GM21367 (cell line): Measurements from ENCODE around the gene RPE.

Source experiments
- ATAC-seq: cut with Tn5 transposase; IDR thresholded peaks from one replicate; pipeline ENCODE4 v1.9.1; 2021; ENCODE audit not compliant: unreplicated experiment

RPE gene

DNA sequence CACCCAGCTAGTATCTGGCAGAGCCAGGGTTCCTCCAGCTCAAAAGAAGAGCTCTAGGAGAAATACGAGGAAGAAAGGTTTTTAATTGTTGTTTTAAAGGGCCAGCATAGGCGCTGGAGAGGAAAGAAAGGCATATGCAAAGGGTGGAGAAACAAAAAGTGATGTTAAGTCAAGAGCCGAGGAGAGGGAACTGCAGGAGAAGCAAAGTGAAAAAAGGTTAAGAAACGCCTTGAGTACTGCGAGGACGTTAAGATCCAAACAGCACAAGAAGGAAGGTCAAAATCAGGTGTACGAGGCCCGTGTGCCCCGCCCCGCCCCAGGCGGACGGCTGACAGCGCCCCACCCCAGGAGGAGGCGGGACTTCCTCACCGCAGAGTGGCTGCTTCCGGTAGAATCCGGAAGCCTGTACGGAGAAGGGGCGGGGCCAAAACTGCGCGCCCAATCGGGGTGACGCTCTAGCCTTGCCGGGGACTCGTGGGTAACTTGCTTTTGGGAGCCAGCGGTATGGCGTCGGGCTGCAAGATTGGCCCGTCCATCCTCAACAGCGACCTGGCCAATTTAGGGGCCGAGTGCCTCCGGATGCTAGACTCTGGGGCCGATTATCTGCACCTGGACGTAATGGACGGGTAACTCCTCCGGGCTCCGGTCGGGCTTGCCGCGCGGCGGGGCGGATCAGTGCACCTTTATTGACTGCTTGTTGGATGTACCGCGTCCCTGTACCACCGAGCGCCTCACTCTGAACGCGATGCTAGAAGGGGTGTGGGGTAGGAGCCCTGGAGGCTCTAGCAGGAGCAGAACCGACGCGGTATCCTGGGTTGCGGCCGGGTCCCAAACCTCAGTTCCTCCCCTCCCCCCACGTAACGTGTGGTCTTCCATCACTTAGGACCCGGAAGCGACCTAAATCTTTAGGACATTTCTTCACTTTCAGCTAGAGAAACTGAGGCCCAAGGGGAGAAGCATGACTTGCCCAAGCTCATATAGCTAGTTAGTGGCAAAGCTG lies at the start of gene RPE:
TSS of gene RPE (plus strand) at position 481 of the 1,000 bp plus-strand sequence. CDS start at position 505, 24 bp downstream.
- ATAC-seq, result peak; percentile 99

DNA sequence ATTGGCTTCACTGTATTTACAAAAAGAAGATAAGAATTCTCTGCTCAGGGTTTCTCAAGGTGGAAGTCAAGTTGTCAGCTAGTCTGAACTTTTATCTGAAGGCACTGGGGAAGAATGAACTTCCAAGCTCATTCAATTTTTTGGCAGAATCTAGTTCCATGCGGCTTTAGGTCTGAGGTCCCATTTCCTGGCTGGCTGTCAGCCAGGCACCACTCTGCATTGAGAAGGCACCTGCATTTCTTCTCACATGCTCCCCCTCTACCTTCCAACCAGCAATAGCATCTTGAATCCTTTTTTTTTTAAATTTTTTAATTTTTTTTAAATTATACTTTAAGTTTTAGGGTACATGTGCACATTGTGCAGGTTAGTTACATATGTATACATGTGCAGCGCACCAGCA lies 46.2 kb upstream of the RPE start:
- no peak for ATAC-seq

DNA sequence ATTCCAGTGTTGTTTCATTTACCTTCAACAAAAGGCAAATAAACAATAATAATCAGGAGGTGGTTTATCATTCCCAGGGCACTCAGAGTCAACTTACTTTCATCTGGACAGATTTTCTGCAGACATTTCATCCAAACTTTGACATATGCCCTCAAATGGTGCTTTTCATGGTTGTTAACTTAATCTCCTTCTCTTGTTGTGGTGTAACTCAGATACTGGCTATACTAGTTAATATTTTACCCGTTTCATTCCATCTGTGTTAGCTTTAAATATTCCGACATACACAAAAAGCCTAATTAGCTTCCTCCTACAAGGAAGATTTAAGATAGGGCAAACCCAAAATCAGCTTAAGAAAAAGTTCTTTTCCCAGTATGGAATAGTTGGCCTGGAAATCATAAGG lies 44.4 kb upstream of the RPE start:
- ATAC-seq, result no peak

DNA sequence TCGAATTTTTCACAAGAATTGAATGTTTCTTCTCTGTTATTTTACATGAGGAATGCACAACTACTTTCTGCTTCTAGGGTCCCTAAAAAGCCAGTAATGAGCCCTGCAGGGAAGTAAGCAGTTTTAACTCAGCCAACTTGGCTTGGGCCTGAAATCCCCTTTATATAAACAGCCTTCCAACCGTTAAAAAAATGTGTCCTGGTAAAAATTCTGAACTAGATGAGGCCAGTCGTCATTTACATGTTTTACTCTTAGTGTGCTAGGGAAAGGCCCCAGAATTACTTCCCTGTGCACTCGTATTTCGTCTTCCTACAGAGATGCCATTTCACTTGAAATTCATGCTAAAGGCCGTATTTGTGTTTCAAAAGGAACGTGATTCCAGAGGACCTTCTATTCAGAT lies 42.4 kb upstream of the RPE start:
- no peak for ATAC-seq

DNA sequence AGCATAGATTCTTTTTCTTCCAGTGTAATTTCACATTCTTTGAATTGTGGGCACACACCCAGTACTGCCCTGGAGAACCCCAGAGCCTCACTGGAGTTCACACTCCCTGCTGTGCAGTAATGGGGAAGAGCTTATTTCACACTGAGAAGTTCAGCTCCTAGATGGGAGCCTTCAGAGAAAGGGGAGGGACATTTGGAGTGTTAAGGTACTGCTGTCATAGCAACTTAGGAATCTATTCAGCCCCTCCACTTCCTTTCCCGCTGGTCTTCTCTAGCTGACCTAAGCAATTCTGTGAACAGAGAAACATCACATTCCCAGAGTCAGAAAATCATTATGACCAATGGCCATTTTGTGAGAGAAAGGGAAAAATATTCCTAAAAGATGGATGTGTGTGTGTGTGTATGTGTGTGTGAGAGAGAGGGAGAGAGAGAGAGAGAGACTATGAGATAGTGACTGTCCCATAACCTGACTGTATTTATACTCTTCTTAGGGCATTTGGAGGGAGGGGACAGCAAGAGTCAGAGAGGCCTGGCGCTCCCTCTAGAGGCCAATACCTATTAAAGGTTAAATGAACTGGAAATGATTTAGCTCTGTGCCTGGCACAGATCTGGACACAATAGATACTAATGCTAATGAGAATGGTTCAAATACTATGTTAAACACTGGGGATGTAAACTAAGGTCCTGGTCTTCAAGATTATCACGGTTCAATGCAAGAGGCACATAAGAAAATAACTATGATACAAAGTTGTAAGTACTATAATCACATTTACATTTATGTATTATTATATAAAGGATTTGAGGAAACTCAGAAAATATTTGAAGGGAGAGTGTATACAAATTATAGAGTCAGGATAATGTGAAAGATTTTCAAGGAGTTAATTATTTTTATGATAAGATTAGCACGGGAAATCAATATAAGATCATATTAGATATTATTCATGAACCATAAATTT lies 41.5 kb upstream of the RPE start:
- peak; percentile 96 for ATAC-seq

DNA sequence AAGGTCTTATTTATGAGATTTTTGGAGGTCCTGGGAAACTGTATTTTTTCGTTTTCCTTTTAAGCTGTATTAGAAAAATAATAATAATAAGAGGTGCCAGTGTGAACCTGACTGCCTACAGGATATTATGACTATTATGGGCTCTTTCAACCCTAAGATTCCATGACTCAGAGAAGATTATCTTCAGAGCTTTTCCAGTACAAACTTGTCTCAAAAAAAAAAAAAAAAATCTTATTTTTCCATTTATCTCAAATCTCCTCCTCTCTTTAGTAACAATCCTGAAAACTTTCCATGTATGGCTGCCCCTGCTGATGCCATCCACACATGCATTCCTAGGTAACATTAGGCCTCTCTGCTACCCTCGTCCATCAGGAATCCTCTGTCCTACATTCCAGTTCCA lies 36.7 kb upstream of the RPE start:
- ATAC-seq, result no peak

DNA sequence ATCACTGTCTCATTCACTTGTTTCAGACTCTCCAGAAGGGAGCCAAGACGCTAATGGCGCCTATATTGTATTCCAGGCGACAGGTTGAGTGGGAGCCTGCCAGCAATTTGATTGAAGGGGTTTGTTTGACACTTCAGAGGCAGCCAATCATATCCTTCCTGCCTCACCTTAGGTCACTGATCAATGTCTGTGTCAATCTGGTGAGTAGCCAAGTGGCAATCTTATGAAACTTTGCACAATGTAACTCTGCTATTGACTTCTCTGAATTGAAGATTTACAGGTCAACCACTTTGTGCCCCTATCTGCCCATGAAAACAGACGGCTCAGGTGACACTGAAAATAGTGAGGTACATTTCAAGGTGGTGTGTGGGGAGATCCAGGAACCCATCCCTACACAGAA lies 32.7 kb upstream of the RPE start:
- no peak for ATAC-seq

DNA sequence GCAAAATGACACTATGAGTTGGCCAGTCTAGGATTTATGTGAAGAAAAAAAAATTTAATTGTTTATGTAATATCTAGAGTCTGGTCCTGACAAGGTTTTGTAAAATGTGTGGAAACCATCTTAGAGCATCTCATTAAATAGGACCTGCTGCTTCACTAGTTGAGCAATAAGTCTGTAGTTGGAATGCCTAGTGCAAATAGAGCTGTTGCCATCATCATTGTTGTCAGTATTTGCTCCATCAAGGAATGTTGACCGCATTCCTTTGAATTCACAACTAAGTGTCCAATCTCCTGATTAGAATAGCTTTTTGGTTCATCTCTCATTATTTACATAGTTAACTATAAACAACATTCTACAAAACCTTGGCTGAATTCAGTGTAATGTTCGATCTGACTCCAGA lies 32.2 kb upstream of the RPE start:
- no peak for ATAC-seq

DNA sequence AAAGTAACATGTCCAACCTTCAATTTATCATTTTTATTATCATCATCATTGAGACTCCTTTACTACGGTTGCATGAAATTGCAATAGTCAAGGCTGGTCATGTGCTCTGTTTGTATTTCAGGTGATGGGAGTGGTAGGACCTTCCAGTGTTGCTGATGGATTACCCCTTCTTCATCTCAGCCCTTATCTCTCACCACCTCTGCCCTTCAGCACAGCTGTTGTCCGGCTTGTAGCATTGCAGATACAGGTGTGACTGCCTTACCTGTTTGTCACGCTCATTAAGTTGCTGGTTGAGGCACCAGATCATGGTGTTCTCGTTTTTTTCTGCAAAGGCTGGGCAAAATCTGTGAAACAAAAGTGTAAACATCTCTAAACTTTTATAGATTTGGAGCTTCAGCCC lies 31.7 kb upstream of the RPE start:
- no peak for ATAC-seq

DNA sequence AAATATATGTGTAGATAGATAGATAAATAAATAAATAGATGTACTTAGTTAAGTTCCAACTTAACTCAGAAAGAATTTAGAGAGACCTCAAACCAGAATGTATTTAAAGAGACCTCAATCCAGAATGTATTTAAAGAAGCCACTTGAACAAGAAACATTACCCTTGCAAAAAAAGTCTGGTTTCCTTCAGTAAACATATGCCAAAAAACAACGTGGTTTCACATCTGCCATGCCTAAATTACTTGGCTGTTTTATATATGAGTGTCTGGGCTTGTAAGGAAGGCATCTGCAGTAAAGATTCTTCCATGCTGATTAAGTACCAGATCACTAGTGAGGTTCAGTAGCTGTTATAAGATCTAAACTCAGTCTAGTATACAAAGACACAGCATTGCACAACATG lies 29.1 kb upstream of the RPE start:
- no peak for ATAC-seq

DNA sequence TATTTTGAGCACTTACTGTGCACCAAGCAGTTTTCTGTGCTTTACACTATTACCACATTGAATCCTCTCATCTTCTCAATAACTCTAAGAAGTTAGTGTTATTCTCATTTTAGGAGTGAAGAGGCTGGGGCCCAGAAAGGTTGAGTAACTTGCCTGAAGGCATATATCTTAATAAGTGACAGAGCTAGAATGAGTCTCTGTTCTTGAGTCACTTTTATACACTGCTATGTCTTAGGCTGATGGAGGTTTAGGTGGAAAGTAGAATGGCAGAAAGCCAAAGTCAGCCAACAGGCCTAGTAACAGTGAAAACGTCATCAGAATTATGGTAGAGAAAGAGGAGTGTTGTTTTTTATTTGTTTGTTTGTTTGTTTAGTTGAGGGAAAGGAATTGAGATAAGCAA lies 27.9 kb upstream of the RPE start:
- ATAC-seq, result no peak

DNA sequence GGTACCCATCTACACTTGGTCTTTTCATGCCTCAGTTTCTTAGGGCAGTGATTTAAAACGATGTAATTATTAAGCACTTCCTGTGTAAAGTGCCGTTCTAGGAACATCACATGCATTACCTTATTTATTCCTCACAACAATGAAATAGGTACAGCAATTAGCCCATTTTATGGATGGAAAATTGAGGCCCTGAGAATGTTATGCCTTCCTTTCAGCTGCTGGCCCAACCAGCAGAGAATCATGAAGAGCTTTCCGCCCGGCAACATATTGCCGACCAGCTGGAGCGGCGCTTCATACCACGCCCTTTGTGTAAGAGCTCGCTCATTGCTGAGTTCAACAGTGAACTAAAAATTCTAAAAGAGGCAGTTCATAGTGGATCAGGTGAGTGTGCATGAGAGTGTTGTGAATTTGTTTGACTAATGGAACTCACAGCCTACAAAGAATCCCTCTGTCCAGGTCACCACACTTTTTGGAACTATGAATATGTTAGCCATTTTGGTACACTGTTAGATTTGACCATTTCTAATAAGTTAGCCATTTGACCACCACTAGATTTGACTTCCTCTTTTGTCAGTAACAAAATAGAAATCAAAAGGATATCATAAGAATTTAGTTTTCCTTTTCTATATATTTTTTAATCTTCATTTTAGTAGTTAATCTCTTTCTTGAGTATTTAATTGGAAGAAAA lies 25.6 kb upstream of the RPE start:
- ATAC-seq, result peak; percentile 54

DNA sequence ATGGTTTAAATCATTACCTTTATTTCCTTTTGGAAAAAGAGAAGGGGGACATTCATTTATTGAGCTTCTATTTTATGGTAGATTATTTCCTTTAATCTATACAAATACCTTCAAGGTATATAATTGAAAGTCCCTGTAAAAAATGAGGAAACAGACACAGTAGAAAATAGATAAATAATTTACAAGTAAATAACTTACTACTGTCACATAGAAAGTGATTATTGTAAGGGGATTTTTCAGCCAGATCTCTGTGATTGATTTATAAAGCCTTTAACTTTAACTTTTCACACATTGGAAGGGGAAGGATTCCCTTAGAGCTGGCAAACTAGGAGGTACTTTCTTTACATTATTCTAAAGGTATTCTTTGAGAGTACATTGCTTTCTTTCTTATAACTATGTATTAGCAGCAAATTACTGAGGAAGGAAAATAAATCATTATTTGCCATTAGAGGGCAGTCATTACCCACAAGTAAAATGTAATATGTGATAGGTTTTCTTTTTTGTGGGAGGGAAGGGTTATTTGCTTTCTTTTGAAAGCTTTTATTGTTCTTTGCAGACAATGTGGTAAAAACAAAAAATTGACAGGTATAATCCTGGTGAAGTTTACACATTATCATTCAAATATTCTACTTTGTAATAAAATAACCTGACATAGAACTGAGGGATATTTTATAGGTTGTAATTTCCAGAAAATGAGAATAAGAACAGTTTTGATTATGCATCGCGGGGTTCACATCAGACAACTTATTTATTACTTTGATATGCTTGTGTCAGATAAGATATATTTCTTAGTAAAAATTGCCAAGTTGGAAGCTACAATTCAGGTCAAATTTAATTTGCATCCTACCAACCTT lies 24.8 kb upstream of the RPE start:
- ATAC-seq, result peak; percentile 41

DNA sequence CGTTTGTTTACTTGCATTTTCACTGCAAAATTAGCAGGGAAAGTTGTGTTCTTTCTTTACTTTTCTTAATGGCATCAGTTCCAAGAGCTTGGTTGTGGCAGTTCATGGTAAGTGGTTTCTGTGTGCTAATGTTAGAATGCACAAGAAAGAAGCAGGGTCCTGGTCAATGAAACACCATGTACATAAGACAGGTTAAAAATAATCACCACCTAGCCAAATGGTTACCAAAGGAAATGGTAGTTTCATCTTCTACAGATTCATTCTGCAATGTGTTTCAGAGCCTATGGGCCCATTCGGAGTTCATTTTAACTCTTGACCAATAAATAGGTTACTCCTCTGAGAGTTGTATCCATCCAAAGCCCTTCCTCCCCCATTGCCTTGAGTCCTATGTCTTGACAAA lies 18.1 kb upstream of the RPE start:
- ATAC-seq, result no peak

DNA sequence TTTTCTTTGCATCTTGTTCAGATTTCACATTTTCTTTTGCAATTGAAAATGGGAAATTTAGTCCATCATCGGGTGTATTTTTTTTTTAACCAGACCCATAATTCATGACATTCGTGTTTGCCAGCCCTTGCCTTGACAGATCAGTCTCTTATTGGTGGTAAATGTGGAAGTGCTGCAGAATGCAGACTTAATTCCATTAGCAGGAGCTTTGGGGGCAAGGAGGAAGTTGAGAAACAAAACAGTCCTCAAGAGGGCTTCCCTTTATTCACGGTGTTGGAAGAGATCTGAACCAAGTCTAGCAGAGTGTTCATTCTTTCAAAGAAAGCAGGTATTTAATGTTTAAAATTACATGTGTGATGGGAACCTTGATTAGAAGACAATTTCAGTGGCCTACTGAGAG lies 16.6 kb upstream of the RPE start:
- ATAC-seq, result no peak

DNA sequence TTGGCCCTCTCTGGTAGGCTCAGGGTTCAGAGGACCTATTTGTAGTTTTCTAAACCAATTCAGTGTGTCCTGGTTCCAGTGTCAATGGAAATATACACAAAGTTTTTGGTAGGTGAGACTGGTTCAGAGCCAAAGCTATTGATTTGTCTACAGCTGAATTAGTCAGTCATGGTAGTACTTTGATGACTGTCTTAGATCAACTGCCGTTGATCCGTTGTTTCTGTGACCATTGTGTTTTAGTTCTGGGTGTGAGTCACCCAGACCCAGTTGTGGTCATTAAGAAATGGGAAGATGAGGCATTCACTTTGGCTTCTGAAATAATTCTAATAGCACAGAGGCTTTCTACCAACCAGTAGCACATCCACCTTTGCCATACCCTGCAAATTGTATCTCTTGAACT lies 16.0 kb upstream of the RPE start:
- ATAC-seq, result no peak

DNA sequence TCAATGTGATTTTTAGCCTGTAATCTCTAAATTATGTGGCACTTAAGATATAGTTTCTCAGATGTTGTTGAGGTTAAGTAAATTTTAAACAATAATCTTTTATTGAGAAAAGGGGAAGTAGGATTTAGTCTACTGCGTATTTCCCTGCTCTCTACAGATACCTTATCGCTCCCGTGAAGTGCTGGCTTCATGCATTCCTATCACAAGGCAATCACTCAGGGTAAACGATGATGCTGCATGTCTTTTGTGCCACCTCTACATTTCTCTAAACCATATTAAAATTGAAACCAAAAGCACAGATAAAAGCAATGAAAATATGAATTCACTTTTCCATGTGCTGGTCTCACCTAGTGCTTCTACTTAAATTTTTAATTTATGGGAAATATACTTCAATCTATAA lies 14.4 kb upstream of the RPE start:
- no peak for ATAC-seq

DNA sequence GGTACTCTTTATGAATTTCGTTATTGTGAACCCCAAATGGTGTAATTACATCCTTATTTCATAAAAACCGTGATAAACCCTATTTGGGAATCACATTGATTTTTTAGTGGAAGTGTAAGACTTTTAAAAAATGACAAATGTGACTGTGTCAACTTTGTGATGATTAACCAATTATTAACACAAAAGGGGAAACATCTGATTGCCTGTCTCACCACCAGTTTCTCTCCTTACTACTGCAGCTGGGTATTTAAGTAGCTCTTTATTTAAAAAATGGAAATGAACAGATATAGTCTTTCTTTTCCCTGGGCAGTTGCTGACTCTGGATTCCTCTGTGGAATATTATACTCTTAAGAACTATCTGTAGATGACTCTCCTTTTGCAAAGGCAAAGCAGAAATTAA lies 11.6 kb upstream of the RPE start:
- ATAC-seq, result no peak

DNA sequence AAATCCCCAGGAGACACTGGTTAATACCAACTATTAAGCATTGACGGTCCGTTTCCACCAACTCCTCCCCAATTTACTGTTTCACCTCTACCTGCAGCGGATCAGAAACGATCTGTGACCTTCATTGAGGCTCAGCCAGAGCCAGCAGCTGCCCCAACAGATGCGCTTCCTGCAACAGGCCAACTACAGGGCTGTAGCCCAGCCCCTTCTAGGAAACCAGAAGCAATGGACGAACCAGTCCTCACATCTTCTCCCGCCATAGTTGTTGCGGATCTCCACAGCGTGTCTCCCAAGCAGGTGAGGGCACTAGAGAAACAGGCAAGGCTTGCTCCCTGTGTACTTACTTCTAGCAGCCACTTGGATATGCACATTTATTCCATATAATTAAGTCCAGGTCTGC lies 8.5 kb upstream of the RPE start:
- ATAC-seq, result no peak

DNA sequence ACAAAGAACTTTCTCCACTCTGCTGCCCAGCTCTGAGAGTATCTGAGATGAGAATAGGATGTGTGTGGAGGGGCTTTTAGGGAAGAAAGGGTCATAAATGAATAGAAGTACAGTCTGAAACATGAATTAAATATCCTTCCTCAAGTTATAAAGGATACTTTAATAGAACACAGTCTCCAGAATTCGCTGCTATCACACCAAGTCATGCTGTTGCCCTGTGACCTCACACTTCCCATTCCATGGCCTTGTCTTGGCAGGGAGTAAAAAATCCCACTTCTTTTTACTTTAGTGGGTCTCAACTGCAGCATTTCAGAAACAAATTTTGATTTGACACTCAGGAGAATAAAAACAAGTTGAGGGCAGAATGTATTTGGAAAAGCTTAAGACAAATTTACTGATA lies 3.8 kb upstream of the RPE start:
- no peak for ATAC-seq
